HG03159 (cell line): ENCODE data around the gene MAPK8IP2.
"Not testable (repeated sequence)": the region's sequence is repeated elsewhere in the genome, so short reads cannot be mapped to it uniquely, and the experiment has no call there.

Experiments used
- ATAC-seq: cut with Tn5 transposase; IDR thresholded peaks from one replicate; pipeline ENCODE4 v1.9.1; 2021; ENCODE audit warnings: mild to moderate bottlenecking, moderate library complexity; ENCODE audit not compliant: unreplicated experiment

Gene MAPK8IP2

DNA sequence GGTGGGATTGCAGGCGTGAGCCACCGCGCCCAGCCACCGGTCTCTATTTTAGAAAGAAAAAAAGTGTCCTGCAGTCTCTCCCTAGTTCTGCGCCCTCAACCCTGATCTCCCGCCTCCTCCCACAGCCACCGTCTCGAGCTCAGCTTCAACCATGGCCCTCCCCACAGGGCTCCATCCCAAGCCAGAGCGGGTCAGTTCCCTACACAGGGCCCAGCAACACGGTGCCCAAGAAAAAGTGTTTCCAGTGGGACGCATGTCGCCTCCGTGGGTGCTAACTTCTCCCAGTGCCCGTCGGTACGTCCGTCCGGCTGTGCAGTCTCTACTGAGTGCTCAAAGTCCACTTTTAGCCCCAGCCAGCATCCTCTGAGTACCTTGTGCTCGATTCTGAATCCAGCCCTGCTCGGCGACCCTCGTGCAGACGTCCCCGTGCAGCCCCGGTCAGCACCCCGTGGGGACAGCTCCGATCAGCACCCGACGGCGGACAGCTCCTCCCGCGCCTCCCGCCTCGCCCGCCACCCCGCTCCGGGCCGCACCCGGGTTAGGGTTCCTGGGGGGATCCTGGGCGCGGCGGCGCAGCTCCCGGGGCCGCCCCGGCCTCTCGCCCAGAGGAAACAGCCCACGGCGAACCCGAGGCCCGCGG, 657 bp upstream of the MAPK8IP2 start:
- ATAC-seq = no peak

DNA sequence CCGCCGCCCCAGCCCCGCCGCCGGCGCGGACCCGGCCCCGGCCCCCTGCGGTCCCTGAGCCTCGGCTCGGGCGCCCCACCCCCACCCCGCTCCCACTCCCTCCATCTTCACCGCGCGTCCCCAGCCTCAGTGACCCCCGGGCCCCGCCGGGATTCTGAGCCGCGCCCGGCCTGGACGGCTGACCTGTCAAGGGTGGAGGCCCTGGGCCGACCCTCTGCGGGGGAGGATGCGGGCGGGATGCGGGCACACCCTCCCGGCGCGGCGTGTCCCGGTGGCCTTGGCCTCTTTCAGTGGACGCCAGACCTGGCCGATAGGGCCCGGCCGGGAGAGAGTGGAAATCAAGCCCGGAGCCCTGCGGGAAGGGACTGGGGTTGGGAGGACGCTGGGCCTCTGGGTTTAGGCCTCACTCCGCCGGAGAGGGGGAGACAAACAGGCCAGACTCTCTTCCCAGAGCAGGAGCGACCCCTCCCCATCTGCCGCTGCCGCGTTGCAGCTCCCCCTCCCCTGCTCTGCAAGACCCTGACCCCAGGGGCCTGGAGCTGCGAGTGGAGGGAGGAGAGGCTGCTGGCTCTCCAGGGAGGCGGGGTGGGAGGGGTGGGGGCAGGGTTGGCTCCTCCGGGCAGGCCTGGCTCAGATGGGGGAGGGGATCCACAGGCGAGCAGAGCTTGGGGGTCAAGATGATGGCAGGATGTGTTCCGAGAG, 525 bp downstream of the MAPK8IP2 start:
- no peak for ATAC-seq

DNA sequence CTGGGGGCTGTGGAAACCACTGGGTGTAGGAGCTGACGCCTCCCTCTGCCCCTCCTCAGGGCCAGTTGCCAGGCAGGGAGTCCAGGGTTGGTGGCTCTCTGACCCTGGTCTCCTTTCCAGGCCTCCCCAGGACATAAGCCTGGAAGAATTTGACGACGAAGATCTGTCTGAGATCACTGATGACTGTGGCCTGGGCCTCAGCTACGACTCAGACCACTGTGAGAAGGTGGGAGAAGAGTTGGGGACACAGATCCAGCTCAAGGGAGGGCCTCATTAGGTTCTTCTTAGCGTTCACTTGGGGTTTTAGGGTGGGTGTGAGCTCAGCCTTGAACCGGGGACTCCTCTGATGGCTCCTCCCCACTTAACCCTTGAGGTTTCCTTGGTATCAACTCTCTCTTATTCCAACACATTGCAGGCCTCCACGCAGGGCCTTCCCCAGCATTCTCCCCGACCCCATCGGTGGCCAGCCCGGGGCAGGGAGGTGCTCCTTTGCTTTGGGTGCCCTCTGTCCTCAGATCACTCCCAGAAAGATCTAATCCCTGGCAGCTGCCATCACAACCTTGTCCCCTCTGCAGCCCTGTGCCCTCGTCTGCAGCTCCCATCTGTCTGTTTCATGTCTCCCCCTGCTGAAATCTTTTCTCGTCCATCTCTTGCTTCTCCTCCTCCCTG, 1.2 kb downstream of the MAPK8IP2 start:
- no peak for ATAC-seq

DNA sequence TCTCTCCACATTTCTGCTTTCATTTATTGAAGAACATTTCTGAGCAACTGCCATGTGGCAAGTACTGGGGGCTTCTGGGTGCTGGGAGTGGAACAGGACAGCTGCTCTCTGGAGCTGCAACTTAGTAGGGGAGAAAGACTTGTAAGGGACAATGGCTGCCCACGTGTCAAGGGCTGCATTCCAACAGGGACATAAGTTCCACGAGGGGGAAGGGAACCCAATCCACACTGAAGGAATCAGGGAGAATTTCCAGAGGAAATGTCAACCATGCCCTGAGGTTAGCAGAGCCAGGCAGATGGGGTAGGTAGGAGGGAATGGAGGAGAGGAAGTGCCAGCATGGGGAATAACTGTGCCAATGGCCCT, 1.7 kb downstream of the MAPK8IP2 start:
- no peak for ATAC-seq

DNA sequence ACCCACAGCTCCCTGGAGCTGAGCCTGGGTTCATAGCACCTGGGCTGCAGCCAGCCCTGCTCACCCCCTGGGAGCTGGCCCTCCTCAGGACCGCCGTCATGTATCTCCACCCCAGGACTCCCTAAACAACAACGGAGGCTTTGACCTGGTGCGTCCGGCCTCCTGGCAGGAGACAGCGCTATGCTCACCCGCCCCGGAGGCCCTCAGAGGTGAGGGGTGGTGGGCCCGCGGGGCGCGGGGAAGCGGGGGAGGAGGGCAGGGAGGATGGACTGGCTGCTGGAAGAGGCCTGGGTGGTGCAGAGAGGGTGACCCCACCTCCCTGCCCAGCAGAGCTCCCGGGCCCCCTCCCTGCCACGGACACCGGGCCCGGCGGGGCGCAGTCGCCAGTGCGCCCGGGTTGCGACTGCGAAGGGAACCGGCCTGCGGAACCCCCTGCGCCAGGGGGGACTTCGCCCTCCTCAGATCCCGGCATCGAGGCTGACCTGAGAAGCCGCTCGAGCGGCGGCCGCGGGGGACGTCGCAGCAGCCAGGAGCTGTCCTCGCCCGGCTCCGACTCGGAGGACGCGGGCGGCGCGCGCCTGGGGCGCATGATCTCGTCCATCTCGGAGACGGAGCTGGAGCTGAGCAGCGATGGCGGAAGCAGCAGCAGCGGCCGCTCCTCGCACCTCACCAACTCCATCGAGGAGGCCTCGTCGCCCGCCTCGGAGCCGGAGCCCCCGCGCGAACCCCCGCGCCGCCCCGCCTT, 3.1 kb downstream of the MAPK8IP2 start:
- no peak for ATAC-seq

DNA sequence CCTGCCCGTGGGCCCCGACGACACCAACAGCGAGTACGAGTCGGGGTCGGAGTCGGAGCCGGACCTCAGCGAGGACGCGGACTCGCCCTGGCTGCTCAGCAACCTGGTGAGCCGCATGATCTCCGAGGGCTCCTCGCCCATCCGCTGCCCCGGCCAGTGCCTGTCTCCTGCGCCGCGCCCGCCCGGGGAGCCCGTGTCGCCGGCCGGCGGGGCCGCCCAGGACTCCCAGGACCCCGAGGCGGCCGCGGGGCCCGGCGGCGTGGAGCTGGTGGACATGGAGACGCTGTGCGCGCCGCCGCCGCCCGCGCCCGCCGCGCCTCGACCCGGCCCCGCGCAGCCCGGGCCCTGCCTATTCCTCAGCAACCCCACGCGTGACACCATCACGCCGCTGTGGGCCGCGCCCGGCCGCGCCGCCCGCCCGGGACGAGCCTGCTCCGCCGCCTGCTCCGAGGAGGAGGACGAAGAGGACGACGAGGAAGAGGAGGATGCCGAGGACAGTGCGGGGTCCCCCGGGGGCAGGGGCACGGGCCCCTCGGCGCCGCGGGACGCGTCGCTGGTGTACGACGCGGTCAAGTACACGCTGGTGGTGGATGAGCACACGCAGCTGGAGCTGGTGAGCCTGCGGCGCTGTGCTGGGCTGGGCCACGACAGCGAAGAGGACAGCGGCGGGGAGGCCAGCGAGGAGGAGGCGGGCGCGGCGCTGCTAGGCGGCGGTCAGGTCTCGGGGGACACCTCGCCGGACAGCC, 3.8 kb downstream of the MAPK8IP2 start:
- no peak for ATAC-seq

DNA sequence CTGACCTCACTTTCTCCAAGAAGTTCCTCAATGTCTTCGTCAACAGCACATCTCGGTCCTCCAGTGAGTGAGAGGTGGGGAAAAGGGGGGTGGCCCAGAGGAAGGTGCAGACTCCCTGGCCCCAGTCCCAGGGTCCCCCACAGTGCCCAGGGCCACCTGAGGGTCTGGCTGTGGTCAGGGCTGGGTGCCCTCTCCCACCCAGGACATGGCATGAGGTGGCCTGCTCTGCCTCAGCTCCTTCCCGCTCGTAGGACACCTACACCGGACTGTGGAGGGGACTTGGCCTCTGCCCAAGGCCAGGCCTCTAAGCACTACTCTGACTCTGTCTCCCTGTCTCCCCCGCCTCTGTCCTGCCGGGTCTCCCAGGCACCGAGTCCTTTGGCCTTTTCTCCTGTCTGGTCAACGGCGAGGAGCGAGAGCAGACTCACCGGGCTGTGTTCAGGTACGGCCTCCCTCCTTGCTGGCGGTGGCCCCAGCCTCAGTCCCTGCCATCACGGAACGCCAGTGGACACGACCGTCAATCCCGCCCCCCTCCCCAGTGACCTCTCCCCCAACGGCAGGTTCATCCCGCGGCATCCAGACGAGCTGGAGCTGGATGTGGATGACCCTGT, 4.5 kb downstream of the MAPK8IP2 start:
- no peak for ATAC-seq

DNA sequence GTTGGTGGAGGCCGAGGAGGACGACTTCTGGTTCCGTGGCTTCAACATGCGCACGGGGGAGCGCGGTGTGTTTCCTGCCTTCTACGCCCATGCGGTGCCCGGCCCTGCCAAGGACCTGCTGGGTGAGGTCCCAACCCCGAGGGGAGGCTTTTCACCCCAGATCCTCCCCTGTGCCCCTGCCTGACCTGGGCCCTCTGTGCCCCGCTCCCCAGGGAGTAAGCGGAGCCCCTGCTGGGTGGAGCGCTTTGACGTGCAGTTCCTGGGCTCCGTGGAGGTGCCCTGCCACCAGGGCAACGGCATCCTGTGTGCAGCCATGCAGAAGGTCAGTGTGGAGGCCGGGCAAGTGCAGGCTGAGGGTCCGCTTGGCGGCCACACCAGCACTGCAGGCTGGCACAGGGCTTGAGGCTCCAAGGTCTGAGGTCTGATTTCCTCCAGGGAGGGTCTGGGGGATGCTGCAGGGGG, 5.1 kb downstream of the MAPK8IP2 start:
- ATAC-seq = no peak

DNA sequence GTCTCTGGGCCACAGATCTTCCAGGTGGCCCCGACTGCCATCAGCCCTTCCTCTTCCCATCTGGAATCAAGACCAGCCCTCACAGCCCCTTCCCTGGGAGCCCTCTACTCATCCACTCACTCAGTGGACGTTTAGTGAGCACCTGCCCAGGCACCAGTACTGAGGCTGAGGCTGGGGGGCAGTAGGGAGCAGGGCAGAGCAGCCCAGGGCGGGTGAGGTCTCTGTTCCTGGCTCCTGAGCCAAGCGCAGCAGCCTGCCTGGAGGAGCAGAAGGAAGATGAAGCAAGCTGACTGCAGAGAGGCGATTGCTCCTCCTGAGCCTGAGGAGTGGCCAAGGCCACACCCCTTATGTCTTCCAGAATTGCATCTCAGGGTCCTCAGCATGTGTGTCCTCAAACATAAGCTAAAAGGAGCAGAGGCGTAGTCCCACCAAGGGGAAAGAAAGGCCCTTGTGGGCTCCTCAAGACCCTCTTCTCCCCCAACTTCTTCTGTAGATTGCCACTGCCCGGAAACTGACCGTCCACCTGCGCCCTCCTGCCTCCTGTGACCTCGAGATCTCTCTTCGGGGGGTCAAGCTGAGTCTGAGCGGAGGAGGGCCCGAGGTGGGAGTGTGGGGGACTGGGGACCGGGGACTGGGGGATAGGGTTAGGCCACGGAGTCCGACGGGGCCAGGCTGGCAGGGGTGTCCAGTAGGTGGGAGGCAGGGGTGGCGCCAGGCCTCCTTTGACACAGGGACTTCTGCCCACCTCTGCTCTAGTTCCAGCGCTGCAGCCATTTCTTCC, 5.8 kb downstream of the MAPK8IP2 start:
- no peak for ATAC-seq

DNA sequence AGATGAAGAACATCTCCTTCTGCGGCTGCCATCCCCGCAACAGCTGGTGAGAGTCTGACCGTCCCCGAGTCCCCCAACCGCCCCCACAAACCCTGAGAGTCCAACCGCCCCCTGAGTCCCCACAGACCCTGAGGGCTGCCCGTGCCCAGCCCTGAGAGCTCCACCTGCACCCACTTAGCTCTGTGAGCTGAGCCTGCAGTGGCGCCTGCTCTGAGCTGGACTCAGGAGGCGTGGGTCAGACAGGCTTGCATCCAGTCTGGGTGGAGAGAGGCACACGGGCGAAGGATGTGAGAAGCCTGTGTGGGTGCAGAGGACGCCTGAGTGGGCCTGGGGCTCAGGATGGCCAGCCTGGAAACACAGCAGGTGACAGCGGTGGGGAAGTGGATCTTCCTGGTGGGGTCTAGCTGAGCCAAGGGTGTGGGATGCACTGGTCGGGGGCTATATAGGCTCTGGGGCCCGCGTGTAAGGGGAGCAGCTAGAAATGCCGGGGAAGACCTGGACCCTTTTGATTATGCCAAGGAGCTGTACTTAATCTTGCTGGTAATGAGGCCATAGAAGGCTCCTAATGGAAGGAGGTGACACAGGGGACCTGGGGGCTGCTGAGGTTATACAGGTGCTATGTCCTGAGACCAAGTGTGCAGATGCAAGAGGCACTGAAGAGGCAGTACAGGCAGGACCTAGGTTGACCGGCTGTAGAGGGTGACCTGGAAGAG, 6.5 kb downstream of the MAPK8IP2 start:
- ATAC-seq = no peak

DNA sequence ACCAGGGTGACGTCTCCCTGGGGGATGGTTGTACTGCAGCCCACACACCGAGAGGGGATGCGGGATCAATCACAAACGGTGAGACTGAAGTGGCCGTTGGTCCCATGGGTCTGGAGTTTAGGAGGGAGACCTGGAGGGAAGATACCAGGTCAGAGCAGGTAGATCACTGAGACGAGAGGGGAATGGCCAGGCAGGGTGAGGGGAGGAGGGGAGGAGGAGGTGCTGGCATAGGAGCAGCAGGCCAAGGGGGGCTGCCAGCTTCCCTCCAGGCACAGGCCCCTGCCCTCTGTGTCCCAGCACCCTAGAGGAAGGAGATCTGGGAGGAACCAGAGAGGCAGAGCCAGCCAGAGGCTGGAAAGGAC, 7.0 kb downstream of the MAPK8IP2 start:
- ATAC-seq = no peak

DNA sequence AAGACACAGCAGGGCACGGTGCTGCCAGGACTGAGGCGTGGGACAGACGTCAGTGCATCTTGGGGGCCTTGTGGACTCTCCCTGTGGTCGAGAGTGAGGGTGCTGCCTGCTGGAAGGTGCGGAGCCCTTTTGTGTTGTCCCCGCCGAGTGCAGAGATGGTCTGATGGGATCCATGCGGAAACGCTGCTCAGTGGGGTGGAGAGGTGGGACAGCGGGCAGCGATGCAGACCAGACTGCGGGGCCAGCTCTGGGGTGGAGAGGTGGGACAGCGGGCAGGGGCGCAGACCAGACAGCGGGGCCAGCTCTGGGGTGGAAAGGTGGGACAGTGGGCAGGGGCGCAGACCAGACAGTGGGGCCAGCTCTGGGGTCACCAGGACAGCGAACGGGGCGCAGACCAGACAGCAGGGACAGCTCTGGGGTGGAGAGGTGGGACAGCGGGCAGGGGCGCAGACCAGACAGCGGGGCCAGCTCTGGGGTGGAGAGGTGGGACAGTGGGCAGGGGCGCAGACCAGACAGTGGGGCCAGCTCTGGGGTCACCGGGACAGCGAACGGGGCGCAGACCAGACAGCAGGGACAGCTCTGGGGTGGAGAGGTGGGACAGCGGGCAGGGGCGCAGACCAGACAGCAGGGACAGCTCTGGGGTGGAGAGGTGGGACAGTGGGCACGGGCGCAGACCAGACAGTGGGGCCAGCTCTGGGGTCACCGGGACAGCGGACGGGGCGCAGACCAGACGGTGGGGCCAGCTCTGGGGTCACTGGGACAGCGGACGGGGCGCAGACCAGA, 7.7 kb downstream of the MAPK8IP2 start:
- not testable (repeated sequence) for ATAC-seq

DNA sequence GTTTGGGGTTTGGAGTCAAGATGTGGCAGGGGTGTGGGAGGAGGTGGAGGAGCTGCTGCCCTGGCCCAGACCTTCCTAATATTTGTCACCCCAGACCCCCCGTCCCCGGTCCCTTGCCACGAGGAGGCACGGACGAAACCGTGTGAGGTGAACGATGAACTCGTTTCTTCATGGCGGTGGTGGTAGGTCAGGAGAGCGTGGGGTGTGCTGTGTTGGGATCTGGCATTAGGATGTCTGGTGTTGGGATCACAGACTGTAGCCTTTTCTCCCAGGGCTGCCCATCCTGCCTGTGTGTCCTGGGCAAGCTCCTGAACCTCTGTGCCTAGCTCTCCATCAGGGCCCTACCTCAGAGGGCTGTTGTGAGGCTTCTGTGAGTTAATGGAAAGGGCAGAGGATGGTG, 8.4 kb downstream of the MAPK8IP2 start:
- ATAC-seq = no peak

DNA sequence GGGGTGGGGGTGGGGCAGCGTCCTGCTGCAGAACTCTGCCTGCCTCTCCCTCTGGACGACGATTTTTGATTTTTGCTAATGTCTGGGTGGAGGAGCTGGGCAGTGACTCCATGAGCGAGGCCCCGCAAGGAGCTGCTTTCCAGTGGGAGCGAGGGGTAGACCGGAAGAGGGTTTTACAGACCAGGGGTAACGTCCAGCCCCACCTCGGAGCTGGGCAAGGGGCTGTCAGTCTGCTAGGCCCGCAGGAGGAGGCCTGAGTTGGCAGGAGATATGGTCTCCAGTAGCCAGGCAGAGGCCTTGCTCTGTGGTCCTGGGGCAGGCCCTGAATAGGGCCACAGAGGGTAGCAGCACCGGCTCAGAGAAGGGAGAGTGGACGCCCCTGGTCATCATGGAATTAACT, 9.0 kb downstream of the MAPK8IP2 start:
- no peak for ATAC-seq

DNA sequence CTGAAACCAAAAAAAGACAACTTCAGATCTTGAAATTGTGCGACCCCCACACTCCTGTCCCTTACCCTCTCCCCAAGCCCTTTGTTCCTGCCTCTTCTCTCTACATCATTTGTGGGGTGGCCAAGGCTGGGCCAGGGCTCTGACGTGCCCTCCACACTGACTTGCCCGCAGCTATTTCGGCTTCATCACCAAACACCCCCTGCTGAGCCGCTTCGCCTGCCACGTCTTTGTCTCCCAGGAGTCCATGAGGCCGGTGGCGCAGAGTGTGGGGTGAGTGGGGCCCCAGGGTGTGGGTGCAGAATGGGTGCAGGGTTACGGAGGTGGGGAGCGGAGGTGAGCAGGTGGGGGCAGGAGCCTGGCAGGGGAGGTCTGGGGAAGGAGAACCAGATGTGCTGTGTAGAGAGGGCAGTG, 9.5 kb downstream of the MAPK8IP2 start:
- no peak for ATAC-seq

DNA sequence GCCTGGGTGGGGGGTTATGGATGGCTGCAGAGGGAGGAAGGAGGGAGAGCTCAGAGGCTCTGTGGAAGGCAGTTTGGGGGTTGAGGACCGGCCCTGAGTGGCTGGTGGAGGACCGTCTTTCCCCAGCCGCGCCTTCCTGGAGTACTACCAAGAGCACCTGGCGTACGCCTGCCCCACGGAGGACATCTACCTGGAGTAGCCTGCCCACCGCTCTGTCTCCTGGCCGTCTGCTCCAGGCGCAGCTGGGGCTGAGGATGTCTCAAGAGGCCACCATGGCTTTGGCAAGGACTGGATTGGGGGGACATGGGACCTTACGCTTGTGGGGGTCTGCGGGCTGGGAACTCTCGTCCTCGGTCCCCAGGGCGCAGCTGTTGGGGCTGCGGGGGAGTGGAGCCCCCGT, 10.0 kb downstream of the MAPK8IP2 start:
- no peak for ATAC-seq

DNA sequence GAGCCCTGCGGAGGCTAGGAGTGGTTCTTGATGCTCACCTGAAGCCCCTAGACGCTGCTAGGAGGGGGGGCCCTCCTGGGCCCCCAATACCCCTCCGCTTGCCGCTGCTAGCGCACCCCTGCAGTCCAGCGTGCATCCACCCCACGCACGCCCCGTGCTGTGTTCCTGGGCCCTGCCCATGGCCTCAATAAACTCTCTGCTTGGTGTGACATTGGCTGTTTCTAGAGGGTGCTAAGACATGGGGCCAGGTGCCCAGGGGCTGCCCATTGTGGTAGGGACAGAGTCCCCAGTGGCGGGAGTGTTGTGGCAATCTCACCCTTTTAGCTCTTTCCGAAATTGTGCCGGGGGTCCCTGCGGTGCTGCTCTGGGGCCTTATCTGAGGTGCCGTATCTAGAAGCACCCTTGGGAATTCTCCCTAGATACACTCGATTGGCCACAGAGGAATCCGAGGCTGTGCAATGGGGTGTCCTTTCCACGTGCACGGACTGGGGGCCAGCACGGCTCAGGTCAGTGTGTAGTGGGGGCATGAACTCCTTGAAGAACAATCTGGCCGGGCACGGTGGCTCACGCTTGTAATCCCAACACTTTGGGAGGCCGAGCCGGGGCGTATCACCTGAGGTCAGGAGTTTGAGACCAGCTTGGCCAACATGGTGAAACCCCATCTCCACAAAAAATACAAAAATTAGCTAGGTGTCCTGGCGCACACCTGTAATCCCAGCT, 10.9 kb downstream of the MAPK8IP2 start:
- no peak for ATAC-seq

DNA sequence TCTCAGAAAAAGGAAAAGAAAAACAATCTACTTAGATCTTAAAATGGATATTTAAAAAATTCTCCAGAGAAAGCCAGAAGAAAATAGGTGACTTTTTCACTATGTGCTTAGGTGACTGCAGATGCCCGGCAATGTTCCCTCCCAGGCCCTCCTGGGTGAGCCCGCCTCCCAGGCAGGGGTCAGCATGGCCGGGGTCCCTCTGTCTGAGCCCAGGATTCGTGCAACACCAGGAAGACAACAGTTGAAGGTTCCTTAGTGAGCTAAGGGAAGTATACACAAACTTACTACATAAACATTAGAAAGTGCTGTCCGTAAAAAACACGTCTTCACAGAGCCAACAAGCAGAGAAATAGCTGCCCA, 11.6 kb downstream of the MAPK8IP2 start:
- no peak for ATAC-seq
